GM18502 (cell line): Measurements from ENCODE around the gene TCN1.
A peak's percentile ranks its signal among the peaks of the same experiment; 100 is the strongest.
"Not testable (repeated sequence)": the region's sequence is repeated elsewhere in the genome, so short reads cannot be mapped to it uniquely, and the experiment has no call there.

Experiments
- ATAC-seq: cut with Tn5 transposase; IDR thresholded peaks from one replicate; pipeline ENCODE4 v1.9.1; 2021; ENCODE audit warnings: mild to moderate bottlenecking; ENCODE audit not compliant: unreplicated experiment, poor library complexity

TCN1 gene

DNA sequence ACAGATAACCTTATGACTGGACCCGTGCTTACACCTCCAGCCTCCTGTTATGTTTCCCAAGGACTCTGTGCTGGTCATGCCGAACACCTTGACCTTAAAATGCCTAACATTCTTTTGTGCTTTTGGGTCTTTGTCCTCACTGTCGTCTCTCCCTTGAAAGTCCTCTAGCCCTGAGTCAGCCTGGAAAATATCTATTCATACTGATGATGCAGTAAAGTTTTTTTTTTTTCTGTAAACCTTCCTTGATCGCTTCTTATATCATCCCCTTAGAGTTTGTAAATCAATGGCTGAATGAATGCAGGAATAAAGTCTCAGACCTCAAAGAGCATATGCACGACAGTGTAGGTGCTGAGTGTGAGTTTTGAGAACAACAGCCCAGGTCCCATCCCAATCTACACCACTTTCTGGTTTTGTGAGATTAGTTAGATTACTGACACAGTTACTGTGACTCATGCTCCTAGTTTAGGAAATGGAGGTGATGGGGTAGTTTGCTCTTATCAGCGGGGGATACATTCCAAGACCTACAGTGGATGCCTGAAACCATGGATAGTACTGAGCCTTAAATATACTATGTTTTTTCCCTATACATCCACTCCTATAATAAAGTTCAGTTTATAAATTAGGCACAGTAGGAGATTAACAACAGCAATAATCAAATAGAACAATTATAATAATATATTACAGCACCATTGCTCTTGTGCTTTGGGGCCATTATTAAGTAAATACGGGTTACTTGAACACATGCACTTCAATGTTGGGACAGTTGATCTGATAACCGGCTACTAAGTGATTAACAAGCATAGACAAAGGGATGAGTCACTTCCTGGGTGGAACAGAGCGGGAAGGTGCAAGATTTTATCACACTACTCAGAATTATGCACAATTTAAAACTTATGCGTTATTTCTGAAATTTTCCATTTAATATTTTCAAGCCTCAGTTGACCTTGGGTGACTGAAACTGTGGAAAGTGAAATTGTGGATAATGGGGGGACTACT lies 8.6 kb downstream of the TCN1 start:
- ATAC-seq, result no peak

DNA sequence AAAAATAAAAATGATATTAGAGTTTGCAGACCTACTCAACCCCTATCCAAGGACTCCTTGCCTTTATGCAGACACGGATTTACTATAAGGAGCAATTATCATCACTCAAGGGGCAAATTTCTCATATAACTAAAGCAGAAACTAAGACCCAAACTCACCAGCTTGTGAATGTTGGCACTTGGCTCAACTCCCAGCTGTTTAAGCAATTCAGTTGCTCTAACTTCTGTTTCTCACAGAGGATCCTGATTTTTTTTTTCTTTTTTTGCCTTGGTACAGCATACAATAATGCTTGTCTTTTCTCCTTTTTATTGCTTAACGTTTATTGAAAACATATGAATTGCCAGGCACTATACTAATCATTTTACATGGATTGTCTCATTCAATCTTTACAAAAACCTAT lies 11.4 kb downstream of the TCN1 start:
- ATAC-seq, result no peak

DNA sequence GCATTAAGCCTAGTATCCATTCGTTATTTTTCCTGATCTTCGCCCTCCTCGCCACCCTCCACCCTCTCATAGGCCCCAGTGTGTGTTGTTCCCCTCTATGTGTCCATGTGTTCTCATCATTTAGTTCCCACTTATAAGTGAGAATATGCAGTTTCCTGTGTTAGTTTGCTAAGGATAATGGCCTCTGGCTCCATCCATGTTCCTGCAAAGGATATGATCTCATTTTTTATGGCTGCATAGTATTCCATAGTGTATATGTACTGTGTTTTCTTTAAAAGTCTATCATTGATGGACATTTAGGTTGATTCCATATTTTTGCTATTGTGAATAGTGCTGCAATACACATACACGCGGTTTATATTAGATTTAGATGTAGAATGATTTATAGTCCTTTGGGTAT lies 14.9 kb downstream of the TCN1 start:
- not testable (repeated sequence) for ATAC-seq

DNA sequence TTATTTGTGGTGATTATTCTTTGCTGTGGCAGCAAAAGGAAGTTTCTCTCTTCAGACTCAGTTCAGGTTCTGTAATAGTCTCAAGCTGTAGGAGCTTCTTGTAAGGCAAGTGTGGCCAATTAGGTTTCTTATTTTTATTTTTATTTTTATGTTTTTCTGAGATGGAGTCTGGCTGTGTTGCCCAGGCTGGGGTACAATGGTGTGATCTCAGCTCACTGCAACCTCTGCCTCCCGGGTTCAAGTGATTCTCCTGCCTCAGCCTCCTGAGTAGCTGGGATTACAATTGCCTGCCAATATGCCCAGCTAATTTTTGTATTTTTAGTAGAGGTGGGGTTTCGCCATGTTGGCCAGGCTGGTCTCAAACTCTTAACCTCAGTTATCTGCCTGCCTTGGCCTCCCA lies 16.7 kb downstream of the TCN1 start:
- not testable (repeated sequence) for ATAC-seq

DNA sequence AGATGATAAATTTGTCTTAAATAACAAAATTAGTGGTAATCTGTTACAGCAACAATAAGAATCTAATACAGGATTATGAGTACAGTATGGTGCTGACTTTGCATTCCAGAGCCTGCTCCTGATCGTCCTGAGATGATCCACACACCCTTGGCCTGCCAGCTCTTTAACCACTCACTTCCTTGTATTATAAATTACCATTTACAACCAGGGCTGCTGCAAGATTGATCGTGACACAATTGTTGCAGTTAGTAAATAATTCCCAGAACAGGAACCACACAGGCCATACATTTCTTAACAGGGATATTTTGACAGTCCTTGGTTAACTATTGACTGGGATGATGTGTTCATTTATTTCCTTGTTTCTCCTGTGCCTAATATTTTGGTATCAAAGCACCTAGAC lies 17.2 kb downstream of the TCN1 start:
- ATAC-seq, result no peak

DNA sequence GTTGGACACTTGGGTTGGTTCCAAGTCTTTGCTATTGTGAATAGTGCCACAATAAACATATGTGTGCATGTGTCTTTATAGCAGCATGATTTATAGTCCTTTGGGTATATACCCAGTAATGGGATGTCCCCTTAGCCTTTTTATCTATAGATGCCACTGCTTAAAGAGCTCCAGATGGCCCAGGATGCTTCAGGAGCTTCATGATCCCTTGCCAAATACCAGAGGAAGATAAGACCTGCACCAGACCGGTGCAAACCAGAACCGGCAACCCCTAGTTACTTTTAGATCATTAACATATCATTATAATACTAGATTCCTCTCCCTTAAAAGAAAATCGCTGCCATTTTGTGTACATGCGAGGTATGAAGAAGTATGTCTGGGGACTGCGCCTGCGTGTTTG lies 17.8 kb downstream of the TCN1 start:
- not testable (repeated sequence) for ATAC-seq

DNA sequence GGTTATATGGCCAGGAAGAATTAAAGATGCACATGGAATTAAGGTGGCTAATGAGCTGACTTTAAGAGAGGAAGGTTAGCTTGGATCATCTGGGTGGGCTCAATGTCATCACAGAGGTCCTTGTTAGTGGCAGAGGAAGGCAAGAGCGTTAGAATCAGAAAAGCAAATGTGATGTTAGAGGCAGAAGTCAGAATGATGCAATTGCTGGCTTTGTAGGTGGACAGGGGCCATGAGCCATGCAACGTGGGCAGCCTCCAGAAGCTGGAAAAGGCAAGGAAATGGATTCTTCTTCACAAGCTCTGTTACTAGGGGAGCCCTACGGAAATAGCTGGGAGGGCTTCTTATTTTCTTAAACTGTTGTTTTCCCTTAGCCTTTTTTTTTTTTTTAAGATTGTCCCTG lies 18.7 kb downstream of the TCN1 start:
- ATAC-seq, result no peak

DNA sequence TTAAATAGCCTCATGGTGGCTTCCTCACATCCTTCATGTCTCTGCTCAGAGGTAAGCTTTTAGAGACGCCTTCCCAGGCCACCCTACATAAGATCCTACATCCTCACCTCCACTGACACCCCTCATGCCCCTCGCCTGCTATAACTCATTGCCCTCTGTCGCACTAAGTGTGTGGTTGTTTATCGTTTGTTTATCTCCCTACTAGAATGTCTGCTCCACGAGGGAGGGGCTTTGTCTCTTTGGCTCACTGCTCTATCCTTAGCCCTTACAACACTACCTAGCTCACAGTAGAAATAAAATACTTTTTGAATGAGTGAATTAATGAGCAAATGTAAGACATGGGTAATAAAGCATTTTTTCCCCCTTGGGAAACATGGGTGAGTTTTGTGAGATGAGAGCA lies 19.7 kb downstream of the TCN1 start:
- no peak for ATAC-seq

DNA sequence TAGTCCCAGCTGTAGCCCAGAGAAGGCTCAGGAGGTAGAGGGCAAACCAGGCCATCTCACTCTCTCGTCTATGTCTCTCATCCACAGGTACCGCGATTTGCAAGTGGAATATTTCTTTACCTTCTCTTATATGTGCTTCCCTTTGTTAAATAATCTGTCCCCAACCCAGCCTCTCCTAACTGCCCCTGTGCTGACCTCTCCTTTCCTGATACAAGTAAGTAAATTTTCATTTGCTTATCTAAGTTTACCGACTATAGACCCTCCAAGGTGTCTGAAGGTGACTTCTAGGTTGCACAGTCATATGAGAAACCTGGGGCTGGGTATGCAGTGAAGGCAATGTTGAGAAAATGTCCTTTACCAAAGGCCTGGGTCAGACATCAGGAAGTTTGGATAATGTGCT lies 20.9 kb downstream of the TCN1 start, which contains the start of gene CBLIF:
CBLIF (minus strand) TSS at position 101 of the 400 bp plus-strand sequence; CDS start at position 55, 46 bp downstream.
- ATAC-seq, result no peak

DNA sequence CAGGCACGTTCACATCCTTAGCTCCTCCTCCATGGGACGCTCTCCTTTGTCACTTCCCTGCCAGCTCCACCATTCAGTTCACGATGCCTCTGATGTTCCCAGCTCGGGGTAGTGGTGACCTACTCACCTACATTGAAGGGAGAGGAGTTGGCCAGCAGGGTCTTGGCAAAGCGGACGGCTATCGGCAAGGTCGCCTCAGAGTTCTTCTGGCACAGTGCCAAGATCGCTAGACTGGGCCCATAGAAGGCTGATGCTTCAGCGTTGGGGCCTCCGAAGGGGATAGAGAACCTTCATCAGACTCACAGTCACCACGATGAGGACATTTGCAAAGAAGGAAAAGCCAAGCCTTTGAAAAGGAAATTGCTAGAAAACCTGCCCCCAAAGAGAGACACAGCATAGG lies 24.0 kb downstream of the TCN1 start:
- ATAC-seq, result no peak

DNA sequence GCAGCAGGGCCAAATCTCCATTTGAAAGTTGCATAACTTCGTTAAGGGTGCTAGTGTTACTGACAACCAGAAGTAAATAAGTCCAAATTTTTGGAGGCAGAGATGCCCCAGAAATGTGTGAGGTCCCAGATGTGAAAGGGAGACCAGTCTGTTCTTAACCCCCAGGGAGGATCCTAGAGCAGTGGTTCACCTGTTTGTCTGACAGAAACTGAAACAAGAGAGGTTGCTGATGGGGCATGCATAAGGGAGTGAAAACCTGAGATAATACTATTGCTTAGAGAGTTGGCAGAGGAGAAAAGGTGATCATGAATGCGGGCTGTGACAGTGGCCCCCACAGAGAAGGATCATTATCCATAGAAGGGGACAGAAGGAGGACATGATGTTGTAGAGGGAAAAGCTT lies 24.8 kb downstream of the TCN1 start:
- no peak for ATAC-seq

DNA sequence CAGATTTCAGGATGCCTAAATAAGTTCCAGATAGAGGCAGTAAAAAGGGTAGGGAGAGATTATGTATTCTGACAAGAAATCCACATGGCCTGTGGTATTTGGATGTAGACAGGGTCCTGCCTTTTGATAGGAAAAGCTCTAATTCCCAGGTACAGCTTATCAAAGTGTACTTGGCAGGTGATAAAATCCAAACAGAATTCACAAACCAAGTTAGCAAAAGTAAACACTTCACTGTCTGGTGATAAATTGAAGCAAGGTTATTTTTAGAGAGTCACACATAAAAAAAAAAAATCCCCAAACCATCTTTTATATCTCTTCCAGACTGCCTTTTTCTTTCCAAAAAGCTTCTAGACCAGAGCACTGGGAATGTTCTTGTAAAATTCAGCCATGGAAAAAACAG lies 26.7 kb downstream of the TCN1 start:
- no peak for ATAC-seq

DNA sequence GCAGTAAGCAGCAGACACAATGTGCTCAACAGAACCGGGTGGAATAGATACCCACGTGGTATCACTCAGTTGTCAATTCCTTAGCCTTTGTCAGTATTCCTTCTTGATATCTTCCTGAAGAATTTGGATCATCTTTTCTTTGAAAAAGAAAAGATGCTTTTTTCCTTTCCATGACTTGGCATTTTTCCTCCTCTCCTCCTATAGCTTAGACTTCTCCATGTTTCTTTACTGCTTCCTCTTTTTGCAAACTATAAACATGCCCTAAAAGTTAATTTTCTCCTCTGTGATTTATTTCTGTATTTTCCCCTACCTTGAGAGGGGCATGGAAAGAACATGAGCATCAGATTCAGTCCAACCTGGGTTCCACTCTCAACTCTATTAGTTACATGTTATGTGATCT lies 32.7 kb downstream of the TCN1 start:
- ATAC-seq, result no peak

DNA sequence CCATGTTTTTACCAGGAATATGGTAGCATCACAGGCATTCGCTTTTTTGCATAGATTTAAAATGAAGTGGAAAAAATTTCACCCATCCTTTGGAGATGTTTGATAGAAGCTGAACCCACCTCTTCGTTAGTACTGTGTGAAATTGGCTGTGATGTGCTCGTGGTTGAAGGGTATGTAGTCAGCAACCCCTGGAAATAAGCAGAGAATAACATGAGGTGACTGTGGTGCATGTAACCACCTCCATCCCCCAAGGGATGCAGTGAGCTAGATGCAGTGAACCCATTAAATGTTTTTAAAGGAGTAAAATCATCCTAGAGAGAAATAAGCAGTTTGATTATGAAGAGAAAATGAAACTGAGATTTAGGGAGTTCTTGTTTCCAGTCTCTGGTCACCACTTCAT lies 36.9 kb downstream of the TCN1 start:
- ATAC-seq, result no peak

DNA sequence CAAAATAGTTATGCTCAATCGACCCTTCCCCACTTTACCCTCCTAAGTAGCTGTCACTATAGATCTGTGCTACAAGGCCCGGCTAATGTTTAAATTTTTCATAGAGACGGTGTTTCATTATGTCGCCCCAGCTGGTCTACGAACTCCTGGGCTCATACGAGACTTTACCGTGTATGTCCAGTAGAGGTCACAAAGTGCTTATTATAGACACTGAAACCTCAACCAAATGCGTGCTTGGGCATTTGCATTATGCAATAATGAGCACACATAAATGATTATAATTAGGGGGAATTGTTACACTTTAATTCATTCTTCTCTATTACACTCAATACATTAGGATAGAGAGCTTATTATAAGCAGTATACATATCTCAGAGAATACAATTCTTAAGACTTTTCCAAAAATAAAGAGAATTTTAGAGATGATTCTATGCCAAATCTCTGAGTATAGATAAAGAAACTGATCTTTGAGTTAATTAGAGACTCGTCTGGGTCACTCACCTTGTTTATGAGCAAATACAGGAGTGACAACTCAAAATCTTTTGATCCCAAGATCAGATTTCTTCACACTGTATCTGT lies 43.2 kb downstream of the TCN1 start:
- peak; percentile 72 for ATAC-seq

DNA sequence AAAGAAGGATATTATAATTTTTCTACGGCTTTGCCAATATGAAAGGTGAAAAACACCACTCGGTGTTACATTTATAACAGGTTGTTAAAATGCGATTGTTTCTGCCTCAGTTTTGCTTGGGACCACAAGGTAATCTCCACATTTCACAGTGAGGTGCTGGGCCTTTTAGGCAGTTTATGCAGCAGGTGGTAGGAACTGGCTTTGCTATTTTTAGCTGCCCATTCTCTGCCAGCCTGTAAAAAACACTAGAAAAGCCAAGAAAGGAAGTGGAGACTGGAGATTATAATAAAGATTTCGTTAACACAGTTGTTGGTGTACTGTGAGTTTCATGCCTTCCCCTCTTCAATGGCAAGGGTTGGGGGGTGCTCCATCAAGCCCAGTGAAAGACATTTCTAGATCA lies 47.7 kb downstream of the TCN1 start:
- no peak for ATAC-seq

DNA sequence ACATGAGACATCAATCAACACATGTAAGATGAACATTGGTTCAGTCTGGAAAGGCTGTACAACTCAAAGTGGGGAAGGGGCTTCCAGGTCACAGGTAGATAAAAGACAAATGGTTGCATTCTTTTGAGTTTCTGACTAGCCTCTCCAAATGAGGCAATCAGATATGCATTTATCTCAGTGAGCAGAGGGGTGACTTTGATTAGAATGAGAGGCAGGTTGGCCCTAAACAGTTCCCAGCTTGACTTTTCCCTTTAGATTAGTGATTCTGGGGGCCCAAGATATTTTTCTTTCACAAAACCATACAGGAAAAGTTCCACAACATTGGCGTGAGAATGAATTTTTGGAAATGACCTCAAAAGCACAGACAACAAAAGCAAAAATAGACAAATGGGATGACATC lies 49.9 kb downstream of the TCN1 start:
- ATAC-seq, result not testable (repeated sequence)

DNA sequence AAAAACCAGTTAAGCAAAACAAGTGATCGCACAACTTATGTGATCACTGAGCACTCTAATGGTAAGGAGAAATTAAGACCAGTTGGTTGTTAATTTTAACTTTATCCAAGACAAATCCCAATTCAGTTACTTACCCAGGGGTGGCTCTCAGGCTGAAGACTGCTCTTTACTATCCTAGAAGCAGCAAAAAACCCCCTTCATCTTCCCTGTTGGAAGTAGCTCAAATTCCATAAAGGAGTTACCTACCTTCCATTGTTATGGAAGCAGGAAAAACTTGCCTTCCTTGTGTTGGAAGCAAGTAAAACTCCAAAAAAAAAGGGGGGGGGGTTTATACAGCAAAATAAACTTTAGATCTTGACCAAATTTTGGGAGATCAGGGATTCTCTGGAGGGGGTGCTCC lies 50.5 kb downstream of the TCN1 start:
- no peak for ATAC-seq

DNA sequence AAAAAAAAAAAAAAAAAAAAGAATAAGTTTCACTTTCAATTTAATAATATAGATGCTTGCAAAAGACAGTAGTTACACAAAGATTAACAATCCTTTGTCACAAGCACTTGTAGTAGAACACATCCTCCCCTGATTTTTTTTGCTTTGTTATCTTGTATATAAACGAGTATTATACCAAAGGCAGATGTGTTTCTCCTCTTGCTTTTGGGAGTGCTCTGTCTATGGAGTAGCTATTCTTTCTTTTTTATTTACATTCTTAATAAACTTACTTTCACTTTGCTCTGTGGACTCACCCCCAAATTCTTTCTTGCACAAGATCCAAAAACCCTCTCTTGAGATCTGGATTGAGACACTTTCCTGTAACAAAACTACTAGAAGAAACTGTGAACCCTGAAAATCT lies 52.3 kb downstream of the TCN1 start:
- no peak for ATAC-seq

DNA sequence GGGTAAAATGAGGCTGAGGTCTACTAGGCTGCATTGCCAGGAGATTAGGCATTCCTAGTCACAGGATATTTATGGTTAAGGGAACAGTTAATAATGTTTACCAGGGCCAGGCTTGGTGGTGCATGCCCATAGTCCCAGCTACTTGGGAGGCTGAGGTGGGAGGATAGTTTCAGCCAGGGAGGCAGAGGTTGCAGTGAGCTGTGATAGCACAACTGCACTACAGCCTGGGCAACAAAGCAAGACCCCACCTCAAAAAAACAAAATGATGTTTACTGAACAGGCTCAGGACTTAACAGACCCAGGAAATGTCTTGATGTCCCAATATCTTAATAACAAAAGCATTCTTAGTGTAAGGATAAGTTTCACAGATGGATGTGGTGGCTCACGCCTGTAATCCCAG lies 52.9 kb downstream of the TCN1 start:
- ATAC-seq, result no peak

DNA sequence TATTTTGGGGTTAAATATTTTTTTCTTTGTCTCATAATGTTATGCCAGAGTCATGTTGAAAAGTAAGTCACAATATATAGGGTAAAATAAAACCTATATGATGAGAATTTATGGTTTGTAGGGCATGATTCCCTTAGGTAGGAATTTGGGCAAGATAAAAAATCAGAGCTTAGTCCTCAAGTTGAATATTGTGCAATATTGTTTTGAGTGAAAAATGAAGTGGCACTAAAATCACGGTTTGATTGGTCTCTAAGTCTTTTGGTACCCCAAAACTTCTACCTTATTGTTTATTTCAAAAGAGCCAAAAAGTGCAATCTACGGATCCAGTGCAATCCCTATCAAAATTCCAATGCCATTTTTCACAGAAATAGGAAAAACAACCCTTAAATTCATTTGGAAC lies 54.1 kb downstream of the TCN1 start:
- ATAC-seq, result no peak

DNA sequence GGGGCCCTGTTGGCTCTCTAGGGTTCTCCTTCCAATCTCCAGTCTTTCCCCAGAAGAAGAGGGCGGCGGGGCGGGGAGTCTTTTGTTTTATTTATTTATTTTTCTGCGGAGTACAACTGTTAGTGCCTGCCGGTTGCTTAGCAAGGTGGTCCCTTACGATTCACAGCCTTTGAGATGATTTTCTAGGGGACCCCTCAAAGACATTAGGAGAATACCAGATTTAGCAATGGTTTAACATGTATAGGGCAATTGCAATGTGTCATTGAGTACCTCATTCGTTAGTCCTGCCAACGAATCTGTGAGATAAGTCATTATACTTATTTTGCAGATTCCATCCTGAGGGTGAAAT lies 55.4 kb downstream of the TCN1 start:
- peak; percentile 2 for ATAC-seq
